Nephron (organoid): ENCODE measurements around the gene ATP9B.

Experiments
- H3K27ac Mint-ChIP-seq, 3 experiments: 2 replicates each; pipeline ENCODE4 v1.8.0; 2020; ENCODE audit warnings: mixed read lengths in 3 of 3, mild to moderate bottlenecking in 2 of 3, moderate library complexity in 1 of 3
- H3K27me3 Mint-ChIP-seq: 2 replicates; pipeline ENCODE4 v1.8.0; 2021; ENCODE audit warnings: low read depth, mild to moderate bottlenecking, moderate library complexity, mixed read lengths
- H3K36me3 Mint-ChIP-seq: 2 replicates; pipeline ENCODE4 v1.8.0; 2020; ENCODE audit warnings: low read depth, mixed read lengths
- H3K4me1 Mint-ChIP-seq: 2 replicates; pipeline ENCODE4 v1.8.0; 2020; ENCODE audit warnings: mixed read lengths
- H3K4me3 Mint-ChIP-seq, 3 experiments: 2 replicates each; pipeline ENCODE4 v1.8.0; 2020; ENCODE audit warnings: mild to moderate bottlenecking in 3 of 3, mixed read lengths in 3 of 3, moderate library complexity in 2 of 3
- H3K9me3 Mint-ChIP-seq: 2 replicates; pipeline ENCODE4 v1.8.0; 2020; ENCODE audit warnings: mixed read lengths
- CTCF ChIP-seq, 3 experiments: fragments of 200-600 bp; sonication (generic); IDR thresholded peaks; one replicate each; pipeline ENCODE4 v1.5.0; 2021; ENCODE audit warnings: antibody characterized with exemption in 3 of 3; ENCODE audit not compliant: unreplicated experiment in 3 of 3

Gene ATP9B

GRCh38 chr18:79404567-79404910 lies 335.3 kb downstream of the ATP9B start:
- Mint-ChIP-seq H3K27ac (peak overlapping the region; percentile 70 to 88 (median 78)), H3K4me1 (peaks cover 52% of the 10 kb centered on the region), H3K9me3 (no peaks in the 10 kb centered on the region), H3K36me3 (peaks cover 5% of the 10 kb centered on the region), H3K27me3 (peaks cover 21% of the 10 kb centered on the region), H3K4me3 (peak overlapping the region in 2 of 3 experiments; percentile 44 to 56)
- no peak for TF ChIP-seq CTCF (IDR thresholded peaks at IDR 0.05; ENCODE audit: unreplicated experiment in 3 of 3)

GRCh38 chr18:79405019-79405780 lies 336.0 kb downstream of the ATP9B start:
- Mint-ChIP-seq H3K27me3 (peaks cover 21% of the 10 kb centered on the region), H3K4me3 (no peak overlapping the region), H3K27ac (peak overlapping the region in 1 of 3 experiments; percentile 78), H3K4me1 (peaks cover 52% of the 10 kb centered on the region), H3K36me3 (peaks cover 5% of the 10 kb centered on the region), H3K9me3 (no peaks in the 10 kb centered on the region)
- TF ChIP-seq CTCF (IDR thresholded peaks at IDR 0.05; ENCODE audit: unreplicated experiment in 3 of 3) = no peak

GRCh38 chr18:79405781-79406575 lies 336.8 kb downstream of the ATP9B start:
- Mint-ChIP-seq H3K4me3 (peak overlapping the region in 2 of 3 experiments; percentile 1 to 25), H3K9me3 (no peaks in the 10 kb centered on the region), H3K27ac (peak overlapping the region; percentile 15 to 50 (median 39)), H3K4me1 (peaks cover 52% of the 10 kb centered on the region), H3K27me3 (peaks cover 19% of the 10 kb centered on the region), H3K36me3 (peaks cover 5% of the 10 kb centered on the region)
- TF ChIP-seq CTCF (IDR thresholded peaks at IDR 0.05; ENCODE audit: unreplicated experiment in 3 of 3) = no peak

GRCh38 chr18:79406708-79407107 lies 337.5 kb downstream of the ATP9B start:
- Mint-ChIP-seq H3K27ac (peak overlapping the region in 1 of 3 experiments; percentile 50), H3K27me3 (peaks cover 14% of the 10 kb centered on the region), H3K9me3 (no peaks in the 10 kb centered on the region), H3K36me3 (peaks cover 8% of the 10 kb centered on the region), H3K4me3 (no peak overlapping the region), H3K4me1 (peaks cover 47% of the 10 kb centered on the region)
- no peak for TF ChIP-seq CTCF (IDR thresholded peaks at IDR 0.05; ENCODE audit: unreplicated experiment in 3 of 3)

- Mint-ChIP-seq H3K36me3 (peaks cover 28% of the 10 kb centered on the region), H3K9me3 (no peaks in the 10 kb centered on the region), H3K27ac (no peak overlapping the region), H3K27me3 (peaks cover 12% of the 10 kb centered on the region), H3K4me1 (peaks cover 37% of the 10 kb centered on the region), H3K4me3 (no peak overlapping the region)
- no peak for TF ChIP-seq CTCF (IDR thresholded peaks at IDR 0.05; ENCODE audit: unreplicated experiment in 3 of 3)
Observed at GRCh38 chr18:79409313-79409712, 340.1 kb downstream of the ATP9B start.
